GM21360 (cell line): ENCODE measurements around the gene PPP1R27.

Experiments used
- ATAC-seq: cut with Tn5 transposase; IDR thresholded peaks from one replicate; pipeline ENCODE4 v1.9.1; 2021; ENCODE audit warnings: mild to moderate bottlenecking, moderate library complexity; ENCODE audit not compliant: unreplicated experiment

PPP1R27 gene

DNA sequence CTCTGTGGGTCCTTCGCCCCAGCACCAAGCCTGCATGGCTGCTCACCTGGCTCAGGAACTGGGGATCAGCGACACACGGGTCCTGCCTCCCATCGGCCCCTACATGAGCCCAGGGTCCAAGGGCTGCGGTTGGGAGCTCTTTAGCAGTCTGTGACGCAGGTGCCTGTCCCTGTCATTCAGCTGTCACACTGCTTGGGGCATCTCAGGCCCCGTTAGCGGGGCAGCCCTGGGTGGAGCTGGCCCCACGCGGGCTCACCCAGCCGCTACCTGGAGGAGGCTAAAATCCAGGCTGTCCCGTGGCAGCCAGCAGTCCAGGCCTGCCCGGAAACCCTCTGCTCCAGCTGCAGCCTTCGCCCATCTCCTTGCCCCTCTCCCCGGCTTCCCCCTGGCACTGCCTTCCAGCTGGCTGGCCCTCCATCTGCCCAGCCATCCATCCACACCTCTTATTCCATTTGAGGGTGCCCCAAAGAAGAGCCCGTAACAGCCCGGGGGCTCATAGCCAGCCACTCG is 27.6 kb downstream of the PPP1R27 start:
- no peak for ATAC-seq

DNA sequence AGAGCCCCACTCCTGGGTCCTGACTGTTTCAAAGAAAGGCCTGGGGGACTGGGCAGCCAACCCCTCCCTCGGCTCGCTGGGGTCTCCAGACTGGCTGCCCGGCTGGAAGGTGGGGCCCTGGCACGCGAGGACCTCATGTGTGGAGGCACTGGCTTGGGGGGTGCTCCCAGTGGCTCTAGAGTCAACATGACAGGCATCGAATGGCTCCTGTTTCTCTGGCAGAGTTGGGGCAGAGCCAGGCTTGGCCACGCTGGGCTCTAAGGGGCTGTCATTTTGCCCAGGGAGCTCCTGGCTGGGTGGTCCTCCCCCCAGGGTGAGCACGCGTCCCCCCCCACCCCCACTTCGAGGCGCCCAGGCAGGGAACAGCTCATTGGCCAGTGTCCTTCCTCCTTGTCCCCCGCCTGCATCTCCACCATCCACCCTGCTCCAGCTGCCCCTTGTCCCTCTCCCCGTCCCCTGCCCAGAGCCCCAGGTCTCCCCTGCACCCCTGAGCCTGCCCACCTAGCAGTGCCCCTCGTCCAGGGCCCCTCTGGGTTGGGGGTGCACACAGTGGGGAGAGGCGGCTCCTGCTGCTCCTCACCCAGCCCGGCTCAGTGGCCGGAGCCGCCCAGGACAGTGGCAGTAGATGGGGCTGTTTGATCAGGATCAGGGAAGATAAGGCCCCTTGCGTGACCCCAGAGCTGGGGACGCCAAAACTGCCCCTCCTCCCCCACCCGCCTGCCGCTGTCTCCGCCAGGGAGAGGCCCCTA is 28.2 kb downstream of the PPP1R27 start:
- ATAC-seq, result no peak

DNA sequence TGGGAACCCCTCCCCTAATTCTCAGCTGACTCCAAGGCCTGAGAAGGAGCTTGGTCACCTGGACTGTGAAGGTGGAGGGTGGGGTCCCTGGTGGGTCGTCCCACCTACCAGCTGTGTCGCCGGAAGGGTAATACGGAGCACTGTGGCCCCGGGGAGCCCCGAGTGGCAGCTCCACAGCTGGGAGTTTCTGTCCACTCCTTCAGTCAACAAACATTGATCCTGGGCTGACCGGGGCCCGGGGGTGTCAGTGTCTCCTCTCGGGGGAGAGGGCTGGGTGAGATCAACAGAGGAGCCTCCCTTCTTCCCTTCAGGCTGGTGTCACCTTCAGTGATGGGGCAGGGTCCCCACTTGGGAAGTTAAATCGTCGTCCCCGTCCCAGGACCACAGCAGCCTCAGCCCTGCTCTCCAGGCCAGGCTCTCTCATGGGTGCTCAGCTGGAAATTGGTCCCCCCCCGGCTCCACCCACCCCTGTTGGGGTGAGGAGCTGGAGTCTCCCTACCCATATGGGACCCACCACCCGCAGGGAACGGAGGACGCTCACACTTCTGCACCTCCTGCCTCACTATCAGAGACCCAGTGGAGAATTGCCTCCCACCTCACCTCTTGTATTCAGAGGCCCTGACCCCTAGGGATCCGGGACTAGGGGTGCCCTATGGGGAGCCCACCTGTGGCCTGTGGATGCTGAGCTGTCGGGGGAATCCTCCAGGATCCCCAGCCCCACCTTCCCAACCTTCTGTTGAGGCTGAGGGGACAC is 29.0 kb downstream of the PPP1R27 start:
- no peak for ATAC-seq

DNA sequence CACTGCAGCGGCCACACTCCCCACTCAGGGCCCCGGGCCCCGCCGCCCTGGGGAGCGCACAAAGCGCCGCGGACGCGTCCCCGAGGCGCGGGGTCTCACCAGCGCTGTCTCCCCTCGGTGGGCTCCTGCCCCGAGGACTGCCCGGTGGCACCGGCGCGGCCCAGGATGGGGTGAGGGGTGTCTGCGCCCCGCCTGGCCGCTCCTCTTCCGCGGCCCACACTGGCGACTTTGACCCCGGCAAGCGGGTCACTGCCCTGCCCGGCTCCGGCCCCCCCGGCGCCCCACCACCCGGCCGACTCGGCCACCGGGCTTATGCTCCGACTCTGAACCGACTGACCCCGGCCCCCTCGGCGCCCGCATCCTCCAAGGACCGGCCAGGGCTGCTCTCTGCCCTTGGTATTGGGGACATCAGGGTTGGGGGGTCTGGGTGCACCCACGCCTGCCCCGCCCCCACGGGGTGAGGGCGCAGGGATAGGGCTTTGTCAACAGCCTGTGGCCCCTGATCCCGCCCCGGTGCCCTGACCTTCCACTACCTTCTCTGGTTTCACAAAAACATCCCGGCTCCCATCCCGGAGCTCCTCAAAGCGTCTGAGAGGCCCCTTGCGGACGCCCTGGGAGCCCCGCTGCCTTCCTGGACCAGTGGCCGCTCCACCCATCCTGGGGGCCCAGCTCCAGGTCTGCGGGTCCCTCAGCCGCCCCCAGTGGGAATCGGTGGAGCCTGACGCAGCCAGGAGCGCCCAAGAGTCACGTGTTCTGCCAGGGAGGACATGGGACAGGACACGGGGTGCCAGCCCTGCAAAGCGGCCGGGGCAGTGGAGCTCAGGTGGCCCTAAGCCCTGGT is 30.1 kb downstream of the PPP1R27 start:
- ATAC-seq, result no peak

DNA sequence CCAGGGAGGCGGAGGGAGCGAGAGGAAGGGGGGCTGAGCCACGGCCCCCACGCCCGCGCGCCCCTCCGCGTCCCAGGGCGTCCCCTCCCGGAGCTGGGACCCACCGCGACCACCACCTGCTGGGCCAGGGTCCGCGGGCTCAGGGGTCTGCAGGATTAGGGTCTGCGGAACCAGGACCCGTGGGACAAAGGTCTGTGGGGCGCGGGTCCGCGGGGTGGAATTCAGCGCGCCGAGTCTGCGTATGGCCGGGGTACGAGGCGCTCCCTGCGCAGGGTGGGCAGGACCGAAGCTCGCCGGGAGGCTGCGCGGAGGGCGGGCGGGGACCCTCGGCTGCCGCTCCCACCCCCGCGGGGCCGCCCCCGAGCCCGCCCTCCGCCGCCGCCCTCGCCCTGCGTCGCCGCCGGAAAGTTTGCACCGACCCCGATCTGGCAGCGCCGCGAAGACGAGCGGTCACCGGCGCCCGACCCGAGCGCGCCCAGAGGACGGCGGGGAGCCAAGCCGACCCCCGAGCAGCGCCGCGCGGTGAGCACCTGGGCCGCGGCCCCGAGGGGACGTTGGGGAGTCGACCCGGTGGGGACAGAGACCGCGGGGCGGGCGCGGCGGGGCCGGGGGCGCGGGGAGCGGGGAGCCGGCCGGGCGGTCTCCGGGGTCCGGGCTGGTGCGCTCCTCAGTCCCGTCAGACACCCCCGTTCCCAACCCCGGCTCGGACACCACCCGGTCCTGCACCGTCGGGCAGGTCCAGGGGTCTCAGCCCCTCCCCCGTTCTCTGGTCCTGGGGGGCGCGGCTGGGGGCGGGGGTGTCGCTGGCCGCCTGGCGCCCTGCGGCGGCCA is 30.9 kb downstream of the PPP1R27 start, which contains the start of gene GCGR:
GCGR (plus strand) TSS at position 423 of the 831 bp plus-strand sequence. CDS start 4,869 bp downstream, outside the sequence.
- ATAC-seq, result no peak

DNA sequence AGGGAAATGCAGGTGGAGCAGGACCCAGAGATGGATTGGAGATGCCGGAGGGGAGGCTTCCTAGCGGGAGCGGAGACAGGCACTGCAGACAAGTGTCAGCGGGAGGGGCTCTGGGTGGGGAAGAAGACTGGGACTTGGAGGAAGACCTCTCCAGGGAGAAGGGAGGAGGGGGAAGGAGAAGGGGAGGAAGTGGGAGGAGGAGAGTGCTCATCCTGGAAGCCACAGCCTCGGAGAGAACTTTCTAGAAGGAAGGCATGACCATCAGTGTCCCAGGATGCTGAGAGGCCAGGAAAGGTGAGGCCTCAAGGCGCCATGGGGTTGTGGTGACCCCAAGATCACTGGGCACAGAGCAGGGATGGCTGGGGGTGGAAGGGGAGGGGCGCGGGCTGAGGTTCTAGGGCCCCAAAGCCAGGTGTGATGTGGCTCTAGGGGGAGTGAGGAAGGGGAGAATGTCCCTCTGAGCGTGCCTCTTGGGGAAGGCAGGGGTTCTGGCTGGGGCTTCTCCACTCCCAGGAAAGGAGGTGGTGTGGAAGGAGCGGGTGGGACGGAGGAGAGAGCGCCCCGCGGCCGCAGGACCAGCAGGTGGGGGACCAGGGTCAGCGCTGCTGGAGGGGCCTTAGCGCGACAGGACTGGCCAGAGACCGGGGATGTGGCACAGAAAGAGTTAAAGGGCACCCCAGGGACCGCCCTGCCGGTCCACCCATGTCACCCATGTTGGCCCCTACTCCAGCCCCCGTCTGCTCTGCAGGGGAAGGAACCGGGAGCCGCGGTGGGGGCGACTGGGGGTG is 31.8 kb downstream of the PPP1R27 start:
- ATAC-seq, result no peak

DNA sequence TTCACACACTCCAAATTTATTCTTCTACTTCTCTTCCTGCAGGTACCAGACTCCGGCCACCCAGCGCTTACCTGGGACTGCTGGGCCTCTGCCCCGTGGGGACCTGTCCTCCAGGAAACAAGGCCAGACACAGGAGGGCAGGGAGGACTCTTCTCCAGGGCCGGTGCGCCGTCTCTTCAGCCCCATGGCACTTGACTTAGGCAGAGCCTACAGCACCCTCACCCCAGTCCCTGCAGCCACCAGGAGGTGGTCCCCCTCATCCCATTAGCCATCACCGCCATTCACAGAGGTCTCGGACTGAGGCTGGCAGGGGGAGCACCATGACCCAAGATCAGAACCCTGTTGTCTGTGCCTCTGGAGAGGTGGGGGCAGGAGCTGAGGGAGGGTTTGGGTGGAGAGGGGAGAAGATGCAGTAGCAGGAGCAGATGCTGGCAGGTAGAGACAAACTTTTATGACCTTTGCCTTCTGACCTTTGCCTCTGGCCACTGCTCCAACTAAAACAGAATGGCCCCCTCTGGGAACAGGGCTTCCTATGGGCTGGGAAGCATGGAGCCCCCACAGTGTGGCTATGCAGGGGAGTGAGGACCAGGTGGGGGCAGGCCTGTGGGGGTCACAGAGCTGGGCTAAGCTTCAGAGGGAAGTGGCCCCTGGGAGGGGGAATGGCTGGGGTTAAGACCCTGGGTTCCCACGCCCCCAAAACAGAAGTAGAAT is 32.6 kb downstream of the PPP1R27 start:
- no peak for ATAC-seq

DNA sequence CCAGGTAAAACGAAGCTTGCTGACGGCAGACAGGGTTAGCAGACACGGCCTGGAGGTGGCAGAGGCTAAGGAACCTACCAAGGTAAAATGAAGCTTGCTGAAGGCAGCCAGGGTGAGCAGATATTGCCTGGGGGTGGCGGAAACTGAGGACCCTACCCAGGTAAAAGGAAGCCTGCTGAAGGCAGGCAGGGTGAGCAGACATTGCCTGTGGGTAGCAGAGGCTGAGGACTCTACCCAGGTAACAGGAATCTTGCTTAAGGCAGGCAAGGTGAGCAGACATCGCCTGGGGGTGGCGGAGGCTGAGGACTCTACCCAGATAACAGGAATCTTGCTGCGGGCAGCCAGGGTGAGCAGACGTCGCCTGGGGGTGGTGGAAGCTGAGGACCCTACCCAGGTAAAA is 33.5 kb downstream of the PPP1R27 start:
- ATAC-seq, result no peak

DNA sequence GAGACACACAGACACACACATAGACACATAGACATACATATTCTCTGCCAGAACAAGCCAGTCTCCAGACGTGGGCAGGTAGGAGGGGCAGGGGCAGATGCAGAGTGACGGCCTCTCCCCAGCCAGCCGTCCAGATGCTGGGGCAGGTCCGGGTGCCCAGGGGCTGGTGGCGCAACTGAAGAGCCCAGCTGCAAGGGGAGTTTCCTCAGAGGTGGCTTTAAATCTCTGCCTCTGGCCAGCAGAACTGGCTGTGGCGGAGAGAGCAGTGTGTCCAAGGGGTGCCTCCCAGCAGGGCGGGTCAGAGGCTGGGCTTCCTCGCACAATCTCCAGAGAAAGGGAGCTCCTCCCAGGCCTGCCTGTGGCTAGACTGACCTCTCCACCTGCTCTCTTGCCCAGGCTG is 40.3 kb downstream of the PPP1R27 start:
- no peak for ATAC-seq

DNA sequence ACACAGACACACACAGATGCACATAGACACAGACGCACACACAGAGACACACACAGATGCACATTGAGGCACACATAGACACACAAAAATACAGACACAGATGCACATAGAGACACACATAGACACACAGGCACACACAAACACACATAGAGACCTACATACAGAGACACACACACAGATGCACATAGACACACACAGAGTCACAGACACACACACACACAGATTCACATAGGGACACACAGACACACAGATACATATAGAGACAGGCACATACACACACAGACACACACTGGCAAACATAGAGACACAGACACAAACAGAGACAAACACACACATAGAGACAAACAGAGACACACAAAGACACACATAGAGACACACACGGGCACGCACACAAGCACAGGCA is 40.8 kb downstream of the PPP1R27 start:
- ATAC-seq, result no peak

DNA sequence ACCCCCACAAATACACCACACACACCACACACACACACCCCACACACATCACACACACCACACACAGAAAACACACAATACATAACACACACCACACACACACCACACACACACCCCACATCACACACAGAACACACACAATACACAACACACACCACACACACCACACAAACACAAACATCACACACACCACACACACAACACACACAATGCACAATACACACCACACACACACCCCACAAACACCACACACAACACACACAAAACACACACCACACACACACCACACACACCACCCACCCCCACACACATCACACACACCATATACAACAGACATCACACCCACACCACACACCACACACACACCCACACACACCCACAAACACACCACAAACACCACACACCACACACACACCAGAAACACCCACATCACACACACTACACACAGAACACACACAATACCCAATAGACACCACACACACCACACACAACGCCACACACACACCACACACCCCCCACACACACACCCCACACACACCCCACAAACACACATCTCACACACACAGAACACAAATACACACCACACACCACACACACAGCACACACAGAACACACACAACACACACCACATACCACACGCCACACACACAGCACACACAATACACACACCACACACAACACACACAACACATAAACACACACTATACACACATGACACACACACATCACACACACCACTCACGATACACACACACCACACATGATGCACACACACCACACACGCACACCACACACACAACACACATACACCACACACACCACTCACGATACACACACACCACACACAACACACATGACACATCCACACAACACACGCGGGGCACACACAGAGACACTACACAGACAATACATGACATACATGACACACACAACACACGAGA is 41.9 kb downstream of the PPP1R27 start:
- no peak for ATAC-seq
